Thyroid gland (tissue), 4 donors: ENCODE data around the gene ADAMTS9. TPM values are rescaled to one million over a fixed set of nuclear protein-coding genes. Genes with fewer than 3 reads are reported as not detected.

Experiments used
- DNase-seq, 2 donors: peaks; one replicate each; pipeline ENCODE4 v3.0.0-alpha.2; 2019
- H3K27ac ChIP-seq, 3 donors: fragments of 200-600 bp; sonication (generic); 1 replicate in 2 of 3; 2 replicates in 1 of 3; pipeline ENCODE4 v1.5.1; 2016 to 2019; ENCODE audit warnings: mild to moderate bottlenecking in 1 of 3, moderate library complexity in 1 of 3
- H3K27me3 ChIP-seq: fragments of 200-600 bp; sonication (generic); one replicate; pipeline ENCODE4 v1.5.1; 2019
- H3K36me3 ChIP-seq, 2 donors: fragments of 200-600 bp; sonication (generic); one replicate each; pipeline ENCODE4 v1.5.1; 2016 to 2019
- H3K4me1 ChIP-seq, 2 donors: fragments of 200-600 bp; sonication (generic); one replicate each; pipeline ENCODE4 v1.5.1; 2017 to 2019
- H3K4me3 ChIP-seq, 3 donors: fragments of 200-600 bp; sonication (generic); replicated peaks in 1 of 3; 1 replicate in 2 of 3; 2 replicates in 1 of 3; pipeline ENCODE4 v1.5.1; 2016; ENCODE audit warnings: mild to moderate bottlenecking in 1 of 3
- H3K9me3 ChIP-seq: fragments of 200-600 bp; sonication (generic); one replicate; pipeline ENCODE4 v1.5.1; 2017
- CTCF ChIP-seq, 6 experiments: fragments of 200-600 bp in 3 of 6; fragments of 450-650 bp in 3 of 6; sonication (generic) in 3 of 6; IDR thresholded peaks; one replicate each; pipeline ENCODE4 v1.5.1; 2016 to 2019; ENCODE audit warnings: antibody characterized with exemption in 6 of 6, mild to moderate bottlenecking in 2 of 6, inconsistent platforms in 1 of 6, moderate library complexity in 1 of 6
- POLR2A ChIP-seq, 2 donors: fragments of 450-650 bp; IDR thresholded peaks; one replicate each; pipeline ENCODE4 v1.6.1; 2017; ENCODE audit warnings: antibody characterized with exemption in 2 of 2, mild to moderate bottlenecking in 2 of 2, moderate library complexity in 1 of 2
- WGBS, 2 donors: methylation state at CpG; one replicate each; pipeline ENCODE4 v1.1.5; 2017; 5-methylcytosine and 5-hydroxymethylcytosine counted together
- intact Hi-C: fragments of 100-400 bp; cut with DNase I; formaldehyde crosslinking; loops from one replicate; pipeline ENCODE4 v1.15.1; 2023
- total RNA-seq, 4 donors: library from RNA; depleted of rRNA; stranded (reverse); fragments of >200 nt; gene quantifications; one replicate each; pipeline ENCODE4 v1.2.3, GENCODE V29; 2016

ADAMTS9 gene
- total RNA-seq, 4 donors from 2014 or later, result 20.2 to 142 (median 74.9) TPM

- H3K4me1 ChIP-seq, result no peaks in the 10 kb centered on the region
- H3K4me3 ChIP-seq, result no peak overlapping the region
- TF ChIP-seq POLR2A (IDR thresholded peaks at IDR 0.05) (no peak), CTCF (IDR thresholded peaks at IDR 0.05) (no peak)
- H3K27ac ChIP-seq, result no peak overlapping the region
- DNase-seq, result no peak
- H3K36me3 ChIP-seq, result peaks cover 4 to 8% of the 10 kb centered on the region in 2 donors
- 64 to 76% methylated on average over 7 of the region's 7 CpGs for WGBS, 2 donors
- H3K27me3 ChIP-seq, result no peaks in the 10 kb centered on the region
- intact Hi-C loops, result no loop called here
- no peaks in the 10 kb centered on the region for H3K9me3 ChIP-seq
These were observed 60.1 kb downstream of the ADAMTS9 start for GRCh38 chr3:64627471-64628321.

- Histone ChIP-seq H3K4me3 (no peak overlapping the region), H3K27me3 (no peaks in the 10 kb centered on the region), H3K4me1 (no peaks in the 10 kb centered on the region), H3K27ac (no peak overlapping the region), H3K36me3 (peaks cover 0 to 8% of the 10 kb centered on the region in 2 donors), H3K9me3 (no peaks in the 10 kb centered on the region)
- no peak for TF ChIP-seq POLR2A (IDR thresholded peaks at IDR 0.05)
- 93 to 98% methylated on average over 5 of the region's 5 CpGs for WGBS, 2 donors
- DNase-seq, result no peak
- intact Hi-C loops, result no loop called here
These were observed 60.8 kb downstream of the ADAMTS9 start for GRCh38 chr3:64627042-64627441.

GRCh38 chr3:64625381-64625780 lies 62.4 kb downstream of the ADAMTS9 start:
- intact Hi-C loops, result no loop called here
- no peak for DNase-seq
- TF ChIP-seq POLR2A (IDR thresholded peaks at IDR 0.05), result no peak
- TF ChIP-seq CTCF (IDR thresholded peaks at IDR 0.05), result no peak
- H3K4me3 ChIP-seq, result no peak overlapping the region
- no peaks in the 10 kb centered on the region for H3K9me3 ChIP-seq
- H3K4me1 ChIP-seq, result no peaks in the 10 kb centered on the region
- no peaks in the 10 kb centered on the region for H3K27me3 ChIP-seq
- H3K36me3 ChIP-seq, result peaks cover 3% of the 10 kb centered on the region in 2 donors
- 95 to 100% methylated on average over 1 of the region's 1 CpG for WGBS, 2 donors
- H3K27ac ChIP-seq, result no peak overlapping the region

- H3K4me1 ChIP-seq, result no peaks in the 10 kb centered on the region
- no peak overlapping the region for H3K27ac ChIP-seq
- TF ChIP-seq CTCF (IDR thresholded peaks at IDR 0.05), result no peak
- H3K27me3 ChIP-seq, result no peaks in the 10 kb centered on the region
- DNase-seq, result no peak
- intact Hi-C loops, result no loop called here
- peaks cover 3 to 5% of the 10 kb centered on the region in 2 donors for H3K36me3 ChIP-seq
- no peaks in the 10 kb centered on the region for H3K9me3 ChIP-seq
- H3K4me3 ChIP-seq, result no peak overlapping the region
- 67 to 91% methylated on average over 2 of the region's 2 CpGs for WGBS, 2 donors
These were observed 64.7 kb downstream of the ADAMTS9 start for GRCh38 chr3:64623125-64623524.

- H3K36me3 ChIP-seq, result peaks cover 3 to 5% of the 10 kb centered on the region in 2 donors
- 91% methylated on average over 8 of the region's 8 CpGs for WGBS, 2 donors
These were observed 65.9 kb downstream of the ADAMTS9 start for GRCh38 chr3:64621726-64622395.

More at GRCh38 chr3:64621726-64622395, 65.9 kb downstream of the ADAMTS9 start:
- Histone ChIP-seq H3K4me1 (no peaks in the 10 kb centered on the region), H3K27me3 (no peaks in the 10 kb centered on the region), H3K4me3 (no peak overlapping the region), H3K9me3 (no peaks in the 10 kb centered on the region), H3K27ac (no peak overlapping the region)
- intact Hi-C loops, result no loop called here
- DNase-seq, result no peak
- TF ChIP-seq POLR2A (IDR thresholded peaks at IDR 0.05) (no peak), CTCF (IDR thresholded peaks at IDR 0.05) (no peak)
